Lower leg skin (tissue), 4 donors: ENCODE data around the gene AMBP. TPM values are rescaled to one million over a fixed set of nuclear protein-coding genes. Genes with fewer than 3 reads are reported as not detected.
"Not testable (repeated sequence)": the region's sequence is repeated elsewhere in the genome, so short reads cannot be mapped to it uniquely, and the experiment has no call there.

ENCODE experiments used
- DNase-seq, 2 donors: peaks; one replicate each; pipeline ENCODE4 v3.0.0-alpha.2; 2019; ENCODE audit warnings: low spot score in 2 of 2
- H3K4me3 ChIP-seq: fragments of 200-600 bp; sonication (generic); 2 replicates; pipeline ENCODE4 v1.5.1; 2017; ENCODE audit warnings: mild to moderate bottlenecking, low read depth; ENCODE audit not compliant: poor library complexity, severe bottlenecking
- CTCF ChIP-seq, 3 donors: fragments of 450-650 bp; IDR thresholded peaks; one replicate each; pipeline ENCODE4 v1.5.1; 2016; ENCODE audit warnings: antibody characterized with exemption in 3 of 3, mild to moderate bottlenecking in 3 of 3, moderate library complexity in 2 of 3
- POLR2A ChIP-seq, 2 donors: fragments of 450-650 bp; IDR thresholded peaks; one replicate each; pipeline ENCODE4 v1.6.1; 2016 to 2017; ENCODE audit warnings: antibody characterized with exemption in 2 of 2, mild to moderate bottlenecking in 1 of 2, moderate library complexity in 1 of 2
- WGBS, 2 donors: methylation state at CpG; one replicate each; pipeline ENCODE4 v1.1.5; 2018; 5-methylcytosine and 5-hydroxymethylcytosine counted together
- intact Hi-C: fragments of 100-400 bp; cut with DNase I; formaldehyde crosslinking; loops from one replicate; pipeline ENCODE4 v1.15.0; 2023; ENCODE audit warnings: low total_unique reads
- total RNA-seq, 4 donors: library from RNA; depleted of rRNA; stranded (reverse); fragments of >200 nt; gene quantifications; one replicate each; pipeline ENCODE4 v1.1.0, GENCODE V29; 2016

The AMBP gene
- total RNA-seq, 4 donors from 2014 or later: not detected

DNA sequence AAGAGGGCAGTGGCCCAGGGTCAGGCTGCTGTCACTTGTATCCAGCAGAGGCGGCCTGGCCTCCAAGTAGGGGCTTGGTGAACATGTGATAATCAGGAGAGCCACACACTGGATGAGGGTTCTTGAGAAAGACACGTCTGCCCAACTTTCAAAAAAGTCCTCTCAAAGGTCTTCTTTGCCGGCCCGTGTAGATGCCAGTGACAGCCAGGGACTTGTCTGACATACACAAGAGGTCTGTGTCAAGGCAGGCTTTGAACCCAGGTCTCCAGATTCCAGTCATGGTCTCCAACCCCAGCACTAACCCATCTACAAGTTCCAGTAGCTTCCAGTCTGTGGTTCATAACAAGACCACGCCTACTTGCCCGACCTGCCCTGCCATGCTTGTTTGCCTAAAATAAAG lies 7.9 kb upstream of the AMBP start:
- WGBS, 2 donors: 88% methylated on average over 6 of the region's 6 CpGs
- intact Hi-C loops: loop anchor here (10.0 kb wide), 1 partner anchor 209 kb away; no protein-coding TSS in a partner anchor
- TF ChIP-seq CTCF (IDR thresholded peaks at IDR 0.05) (no peak), POLR2A (IDR thresholded peaks at IDR 0.05) (no peak)
- H3K4me3 ChIP-seq: no peak overlapping the region
- peak in 1 of 2 donors; percentile 53 for DNase-seq

DNA sequence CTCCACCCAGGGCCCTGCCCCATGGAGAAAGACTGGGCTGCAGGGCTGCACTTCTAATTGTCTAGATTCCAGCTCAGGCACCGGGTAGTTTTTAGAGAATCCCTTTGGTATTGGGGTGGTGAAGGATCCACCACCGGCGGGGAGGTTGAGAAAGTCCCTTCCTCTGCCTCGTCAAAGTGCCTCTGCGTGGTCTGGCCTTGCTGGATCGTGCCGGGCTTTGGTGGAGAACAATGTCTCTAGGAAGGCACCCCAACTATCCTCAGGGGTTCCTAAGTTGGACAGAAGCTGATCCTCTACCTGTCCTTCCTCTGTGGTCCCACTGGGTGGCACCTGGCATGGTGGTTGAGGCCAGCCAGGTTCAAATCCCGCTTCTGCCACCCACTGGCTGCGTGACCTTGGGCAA lies 7.3 kb upstream of the AMBP start:
- 96 to 98% methylated on average over 9 of the region's 9 CpGs for WGBS, 2 donors
- no peak for TF ChIP-seq POLR2A (IDR thresholded peaks at IDR 0.05)
- no peak for TF ChIP-seq CTCF (IDR thresholded peaks at IDR 0.05)
- DNase-seq: peak in 1 of 2 donors; percentile 32
- H3K4me3 ChIP-seq: no peak overlapping the region
- intact Hi-C loops: loop anchor here (10.0 kb wide), 1 partner anchor 209 kb away; no protein-coding TSS in a partner anchor

DNA sequence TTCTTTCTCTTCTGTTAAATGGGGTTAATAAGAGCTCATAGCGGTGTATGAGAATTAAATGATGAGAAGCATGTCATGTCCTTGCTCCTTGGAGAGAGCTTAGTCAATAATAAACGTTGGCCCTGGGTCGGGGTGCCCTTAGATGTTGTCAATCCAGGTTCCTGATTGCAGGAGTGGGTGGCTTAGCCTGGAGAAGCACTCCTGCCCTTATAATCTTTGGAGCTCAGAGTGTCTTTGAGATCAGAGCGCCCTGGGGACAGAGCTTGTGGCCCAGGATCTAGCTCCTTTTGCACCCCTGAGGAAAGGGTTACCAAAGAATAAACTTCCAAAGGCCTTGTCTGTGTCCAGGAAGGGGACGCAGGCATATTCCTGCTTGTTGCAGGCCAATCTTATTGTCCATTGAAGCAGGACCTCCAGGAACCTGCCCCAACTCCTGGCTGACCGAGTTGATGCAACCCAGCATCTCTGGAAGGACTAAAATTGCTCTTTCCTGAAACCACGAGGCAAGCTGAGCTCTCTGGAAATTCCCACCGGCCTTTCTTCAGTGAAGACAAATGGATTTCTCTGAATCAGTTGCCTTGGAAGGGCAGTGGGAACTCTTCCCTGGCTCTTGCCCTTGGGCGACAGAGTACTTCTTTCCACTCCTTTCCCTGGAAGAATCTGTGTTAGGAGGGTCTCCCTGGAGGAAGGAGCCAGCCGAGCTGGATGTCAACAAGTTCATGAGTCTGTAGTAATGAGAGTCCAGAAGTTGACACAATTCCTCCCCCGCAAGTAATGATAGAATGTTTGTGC lies 6.4 kb upstream of the AMBP start:
- no peak for TF ChIP-seq POLR2A (IDR thresholded peaks at IDR 0.05)
- peak in 1 of 2 donors; percentile 70 for DNase-seq
- H3K4me3 ChIP-seq: no peak overlapping the region
- intact Hi-C loops: loop anchor here (10.0 kb wide), 1 partner anchor 210 kb away; no protein-coding TSS in a partner anchor
- WGBS, 2 donors: 82 to 85% methylated on average over 11 of the region's 11 CpGs

- TF ChIP-seq CTCF (IDR thresholded peaks at IDR 0.05) (no peak), POLR2A (IDR thresholded peaks at IDR 0.05) (no peak)
- 92 to 94% methylated on average over 6 of the region's 6 CpGs for WGBS, 2 donors
- DNase-seq: peak in 1 of 2 donors; percentile 68
- intact Hi-C loops: loop anchor here (10.0 kb wide), 1 partner anchor 211 kb away; no protein-coding TSS in a partner anchor
- H3K4me3 ChIP-seq: no peak overlapping the region
These were observed 5.6 kb upstream of the AMBP start for GRCh38 chr9:114083666-114084065.

DNA sequence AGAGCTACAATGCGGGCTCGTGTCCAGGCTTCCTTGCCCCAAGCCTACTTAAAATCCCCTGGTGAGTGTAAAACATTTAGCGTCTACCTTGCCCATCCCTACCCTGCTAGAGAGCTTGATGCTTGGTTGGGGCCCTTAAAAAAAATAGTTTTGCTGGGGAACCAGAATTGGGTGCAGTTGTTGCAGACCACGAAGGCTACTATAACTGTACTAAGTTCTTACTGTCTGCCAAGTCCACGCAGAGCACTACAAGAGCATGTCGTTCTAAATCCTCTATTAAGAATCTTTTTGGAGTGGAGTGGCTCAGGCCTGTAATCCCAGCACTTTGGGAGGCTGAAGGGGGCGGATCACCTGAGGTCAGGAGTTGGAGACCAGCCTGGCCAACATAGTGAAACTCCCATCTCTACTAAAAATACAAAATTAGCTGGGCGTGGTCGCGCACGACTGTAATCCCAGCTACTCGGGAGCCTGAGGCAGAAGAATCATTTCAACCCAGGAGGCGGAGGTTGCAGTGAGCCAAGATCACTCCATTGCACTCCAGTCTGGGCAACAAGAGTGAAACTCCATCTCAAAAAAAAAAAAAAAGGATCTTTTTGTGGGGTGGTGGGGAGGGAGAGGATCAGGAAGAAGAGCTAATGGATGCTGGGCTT lies 4.8 kb upstream of the AMBP start:
- WGBS, 2 donors: 29 to 33% methylated on average over 13 of the region's 13 CpGs
- intact Hi-C loops: loop anchor here (10.0 kb wide), 1 partner anchor 212 kb away; no protein-coding TSS in a partner anchor

DNA sequence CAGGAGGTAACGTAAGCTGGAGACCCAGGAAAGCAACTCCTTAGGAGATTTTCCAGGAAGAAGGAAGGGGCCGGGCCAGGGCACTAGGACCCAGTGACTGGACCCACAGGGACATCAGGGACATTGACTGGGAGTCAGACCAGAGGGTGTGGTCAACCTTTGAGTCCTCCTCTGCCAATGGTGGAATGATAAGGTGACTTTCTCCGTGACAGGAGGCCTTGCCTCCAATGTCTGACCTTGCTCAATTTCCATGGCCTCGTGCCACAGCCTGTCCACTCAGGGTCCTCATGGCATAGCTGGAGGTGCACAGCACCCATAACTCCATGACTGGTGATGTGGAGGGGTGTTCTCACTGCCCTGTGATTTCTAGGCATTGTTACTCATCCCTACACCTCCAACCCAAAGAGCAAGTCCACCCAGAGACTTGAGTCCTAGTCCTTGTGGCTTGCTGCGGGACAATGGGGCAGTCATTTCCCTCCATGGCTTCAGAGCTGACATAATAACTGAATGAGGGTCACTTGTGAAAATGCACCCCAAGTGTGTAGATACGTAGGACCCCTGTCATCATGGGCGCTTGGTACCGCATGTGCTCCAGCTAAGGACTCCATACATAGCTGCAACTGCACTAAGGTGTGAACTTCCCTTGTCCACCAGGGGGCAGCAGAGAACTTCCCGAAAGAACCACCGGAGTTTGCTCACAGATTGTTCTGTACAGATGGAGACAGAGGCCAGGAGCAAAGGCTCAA lies 4.1 kb upstream of the AMBP start:
- no peak overlapping the region for H3K4me3 ChIP-seq
- TF ChIP-seq POLR2A (IDR thresholded peaks at IDR 0.05) (no peak), CTCF (IDR thresholded peaks at IDR 0.05) (peak in 1 of 3 donors; percentile 83)
- peak; percentile 90 to 97 for DNase-seq
- intact Hi-C loops: loop anchor here (10.0 kb wide), 1 partner anchor 213 kb away; no protein-coding TSS in a partner anchor
- 50 to 52% methylated on average over 10 of the region's 10 CpGs for WGBS, 2 donors

More for the DNA sequence above, 4.8 kb upstream of the AMBP start:
- peak in 1 of 2 donors; percentile 34 for DNase-seq
- H3K4me3 ChIP-seq: not testable (repeated sequence)
